Suppressor macrophage treated with lipopolysaccharide for 1 hour (primary cell): ENCODE results near the gene LBH.
A peak's percentile ranks its signal among the peaks of the same experiment; 100 is the strongest.

Experiments used
- DNase-seq, 3 donors: peaks; one replicate each; pipeline ENCODE4 v3.0.0-alpha.2; 2020 to 2022

The LBH gene

GRCh38 chr2:30278419-30278818 lies 47.1 kb downstream of the LBH start:
- no peak for DNase-seq

GRCh38 chr2:30280596-30281434 lies 49.5 kb downstream of the LBH start:
- DNase-seq: no peak

GRCh38 chr2:30282081-30282480 lies 50.7 kb downstream of the LBH start:
- DNase-seq: no peak

GRCh38 chr2:30282721-30283120 lies 51.4 kb downstream of the LBH start:
- DNase-seq: no peak

- no peak for DNase-seq
Observed at GRCh38 chr2:30283931-30284565, 52.7 kb downstream of the LBH start.

- no peak for DNase-seq
Observed at GRCh38 chr2:30285758-30286157, 54.4 kb downstream of the LBH start.

- DNase-seq: no peak
Observed at GRCh38 chr2:30287190-30287840, 56.0 kb downstream of the LBH start.

GRCh38 chr2:30287857-30288513 lies 56.7 kb downstream of the LBH start:
- DNase-seq: no peak

GRCh38 chr2:30288561-30288960 lies 57.2 kb downstream of the LBH start:
- DNase-seq: no peak

GRCh38 chr2:30293303-30293921 lies 62.1 kb downstream of the LBH start:
- peak; percentile 64 to 76 (median 75) for DNase-seq

- no peak for DNase-seq
Observed at GRCh38 chr2:30294133-30294532, 62.8 kb downstream of the LBH start.

GRCh38 chr2:30296496-30296895 lies 65.2 kb downstream of the LBH start:
- no peak for DNase-seq

GRCh38 chr2:30298302-30298701 lies 67.0 kb downstream of the LBH start:
- DNase-seq: no peak

GRCh38 chr2:30300122-30300455 lies 68.8 kb downstream of the LBH start:
- no peak for DNase-seq

- DNase-seq: no peak
Observed at GRCh38 chr2:30300456-30301221, 69.3 kb downstream of the LBH start.

- no peak for DNase-seq
Observed at GRCh38 chr2:30301551-30301950, 70.2 kb downstream of the LBH start.

- no peak for DNase-seq
Observed at GRCh38 chr2:30302566-30302965, 71.2 kb downstream of the LBH start.

GRCh38 chr2:30303095-30303494 lies 71.8 kb downstream of the LBH start:
- no peak for DNase-seq

GRCh38 chr2:30305235-30305634 lies 73.9 kb downstream of the LBH start:
- no peak for DNase-seq

GRCh38 chr2:30306522-30306921 lies 75.2 kb downstream of the LBH start:
- DNase-seq: peak; percentile 9 to 36 (median 10)

- no peak for DNase-seq
Observed at GRCh38 chr2:30308280-30308679, 76.9 kb downstream of the LBH start.
